Fibroblast of mammary gland (primary cell): ENCODE measurements around the gene CD109.

Source experiments
- DNase-seq: peaks from one replicate; pipeline ENCODE4 v3.0.0-alpha.2; 2010; ENCODE audit warnings: low read depth
- H3K4me3 ChIP-seq: 2 replicates; pipeline ENCODE4 v1.5.1; 2011; ENCODE audit warnings: low read depth, mild to moderate bottlenecking, low read length, moderate library complexity; ENCODE audit not compliant: control insufficient read depth
- TF ChIP-seq, protein P1 (sequence below): conservative IDR thresholded peaks from 2 replicates; pipeline ENCODE4 v1.5.1; 2011; ENCODE audit warnings: low read depth, low read length, inconsistent platforms; ENCODE audit not compliant: control insufficient read depth, insufficient read depth

CD109 gene

DNA sequence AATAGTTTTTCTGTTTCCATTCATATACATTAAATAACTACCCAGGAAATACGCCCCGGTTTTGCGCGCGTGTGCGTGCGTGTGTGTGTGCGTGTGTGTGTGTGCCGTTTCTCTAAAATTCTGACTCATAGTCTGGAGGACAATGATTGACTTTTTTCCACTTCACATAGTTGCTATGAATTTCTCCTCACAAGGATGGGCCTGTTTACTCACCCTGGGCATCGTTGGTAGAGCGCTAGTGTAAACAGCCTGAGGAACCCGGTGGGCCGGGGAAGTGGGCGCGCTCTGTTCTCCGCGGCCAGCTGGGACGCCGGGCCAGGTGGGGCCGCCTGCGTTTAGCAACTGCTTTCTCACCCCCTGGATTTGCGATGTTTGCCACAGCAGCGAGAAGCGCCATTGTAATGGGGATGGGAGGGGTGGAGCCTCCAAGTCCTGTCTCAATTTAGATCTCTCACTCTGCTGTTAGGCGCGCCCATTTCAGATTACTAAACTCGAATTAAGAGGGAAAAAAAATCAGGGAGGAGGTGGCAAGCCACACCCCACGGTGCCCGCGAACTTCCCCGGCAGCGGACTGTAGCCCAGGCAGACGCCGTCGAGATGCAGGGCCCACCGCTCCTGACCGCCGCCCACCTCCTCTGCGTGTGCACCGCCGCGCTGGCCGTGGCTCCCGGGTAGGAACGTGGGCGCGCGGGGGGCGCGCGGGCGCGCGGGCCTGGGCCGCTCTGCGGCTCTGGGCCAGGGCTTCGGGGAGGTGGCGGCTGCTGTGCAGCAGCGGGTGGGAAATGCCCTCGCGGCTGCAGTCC, at the start of gene CD109:
Gene CD109, plus strand, starts transcription at position 585 of the 803 bp plus-strand sequence. Its CDS starts 13 bp downstream, at position 598.
- peak within 1 kb of the TSS; percentile 68 for H3K4me3 ChIP-seq
- TF ChIP-seq, protein P1, sequence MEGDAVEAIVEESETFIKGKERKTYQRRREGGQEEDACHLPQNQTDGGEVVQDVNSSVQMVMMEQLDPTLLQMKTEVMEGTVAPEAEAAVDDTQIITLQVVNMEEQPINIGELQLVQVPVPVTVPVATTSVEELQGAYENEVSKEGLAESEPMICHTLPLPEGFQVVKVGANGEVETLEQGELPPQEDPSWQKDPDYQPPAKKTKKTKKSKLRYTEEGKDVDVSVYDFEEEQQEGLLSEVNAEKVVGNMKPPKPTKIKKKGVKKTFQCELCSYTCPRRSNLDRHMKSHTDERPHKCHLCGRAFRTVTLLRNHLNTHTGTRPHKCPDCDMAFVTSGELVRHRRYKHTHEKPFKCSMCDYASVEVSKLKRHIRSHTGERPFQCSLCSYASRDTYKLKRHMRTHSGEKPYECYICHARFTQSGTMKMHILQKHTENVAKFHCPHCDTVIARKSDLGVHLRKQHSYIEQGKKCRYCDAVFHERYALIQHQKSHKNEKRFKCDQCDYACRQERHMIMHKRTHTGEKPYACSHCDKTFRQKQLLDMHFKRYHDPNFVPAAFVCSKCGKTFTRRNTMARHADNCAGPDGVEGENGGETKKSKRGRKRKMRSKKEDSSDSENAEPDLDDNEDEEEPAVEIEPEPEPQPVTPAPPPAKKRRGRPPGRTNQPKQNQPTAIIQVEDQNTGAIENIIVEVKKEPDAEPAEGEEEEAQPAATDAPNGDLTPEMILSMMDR = no peak
- DNase-seq = peak; percentile 88

DNA sequence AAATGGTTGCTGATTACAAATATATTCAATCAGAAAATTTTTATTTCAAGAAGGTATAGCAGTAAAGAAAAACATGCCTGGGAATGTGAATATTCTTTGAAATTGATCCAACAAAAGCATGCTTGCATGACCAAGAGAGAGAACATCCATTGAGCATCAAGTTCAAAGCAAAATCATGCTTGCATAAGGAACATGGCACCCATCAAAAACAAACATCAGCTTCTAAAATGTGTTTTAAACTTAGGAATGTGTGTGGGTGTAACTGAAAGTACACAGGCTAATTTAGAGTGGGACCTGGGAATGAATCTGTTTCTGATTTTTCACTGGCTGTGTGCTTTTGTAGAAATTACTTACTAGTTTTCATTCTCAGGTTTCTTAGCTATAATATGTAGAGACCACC, 47.8 kb upstream of the CD109 start:
- TF ChIP-seq, protein P1 = no peak

DNA sequence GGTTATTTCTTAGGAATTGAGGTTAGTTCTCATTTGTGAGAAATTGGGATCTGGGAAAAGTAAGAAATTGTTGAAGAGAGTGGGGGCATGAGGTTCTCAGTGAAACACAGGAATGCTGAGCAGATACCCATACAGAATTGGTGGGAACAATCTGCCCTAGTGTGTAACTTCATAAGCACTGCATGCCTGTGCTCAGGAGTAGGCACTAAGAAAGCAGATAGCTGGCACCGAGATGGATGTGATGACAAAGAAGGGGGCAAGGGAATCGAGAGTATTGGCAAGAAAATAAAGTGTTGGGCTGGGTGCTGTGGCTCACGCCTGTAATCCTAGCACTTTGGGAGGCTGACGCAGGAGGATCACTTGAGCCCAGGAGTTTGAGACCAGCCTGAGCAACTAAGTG, 46.2 kb upstream of the CD109 start:
- TF ChIP-seq, protein P1 = no peak
- no peak overlapping the region for H3K4me3 ChIP-seq
- no peak for DNase-seq

More for the DNA sequence above, 47.8 kb upstream of the CD109 start:
- peak; percentile 74 for DNase-seq
- H3K4me3 ChIP-seq = no peak overlapping the region

DNA sequence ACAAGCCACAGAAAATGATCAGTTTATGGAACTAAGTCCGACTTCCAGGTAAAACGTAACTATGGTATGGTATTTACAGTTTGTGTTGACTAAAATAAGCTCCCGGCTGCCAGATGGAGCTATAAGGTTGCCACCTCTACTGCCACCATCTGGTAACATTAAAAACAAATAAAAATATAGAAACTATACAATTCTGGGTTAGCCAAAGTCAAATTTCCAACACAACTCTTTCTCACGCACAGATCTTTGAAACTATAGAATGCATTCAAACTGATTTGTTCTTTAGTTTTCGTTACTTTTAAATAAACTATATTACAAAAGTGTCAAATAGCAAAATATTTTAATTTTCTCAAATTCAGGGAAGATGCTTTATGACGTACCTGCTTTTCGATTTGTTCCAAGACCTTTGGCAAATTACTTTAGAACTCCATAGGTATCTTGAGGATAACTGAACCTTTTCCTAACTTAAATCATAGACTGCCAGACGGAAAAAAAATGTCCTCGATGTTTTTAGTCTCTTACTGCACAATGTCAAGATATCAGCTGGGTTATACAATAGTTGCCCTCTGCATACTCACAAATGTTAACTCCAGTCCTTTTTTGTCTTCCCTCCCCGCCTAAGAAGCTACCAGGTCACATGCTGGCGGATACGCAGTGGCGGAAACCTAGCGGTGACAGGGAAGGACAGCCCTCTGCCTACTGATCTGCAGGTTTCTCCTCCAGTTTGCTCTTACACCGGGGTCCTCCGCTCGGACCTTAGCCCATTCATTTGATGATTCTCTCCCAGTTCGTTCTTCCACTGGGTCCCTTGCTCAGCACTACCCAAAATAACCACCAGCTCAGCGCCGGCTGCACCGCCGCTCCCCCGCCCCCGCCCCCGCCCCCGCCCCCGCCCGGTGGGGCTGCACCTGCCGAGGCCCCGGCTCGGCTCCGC, 43.1 kb upstream of the CD109 start:
- TF ChIP-seq, protein P1 = peak; percentile 49
- peak overlapping the region; percentile 94 for H3K4me3 ChIP-seq
- peak; percentile 52 for DNase-seq

DNA sequence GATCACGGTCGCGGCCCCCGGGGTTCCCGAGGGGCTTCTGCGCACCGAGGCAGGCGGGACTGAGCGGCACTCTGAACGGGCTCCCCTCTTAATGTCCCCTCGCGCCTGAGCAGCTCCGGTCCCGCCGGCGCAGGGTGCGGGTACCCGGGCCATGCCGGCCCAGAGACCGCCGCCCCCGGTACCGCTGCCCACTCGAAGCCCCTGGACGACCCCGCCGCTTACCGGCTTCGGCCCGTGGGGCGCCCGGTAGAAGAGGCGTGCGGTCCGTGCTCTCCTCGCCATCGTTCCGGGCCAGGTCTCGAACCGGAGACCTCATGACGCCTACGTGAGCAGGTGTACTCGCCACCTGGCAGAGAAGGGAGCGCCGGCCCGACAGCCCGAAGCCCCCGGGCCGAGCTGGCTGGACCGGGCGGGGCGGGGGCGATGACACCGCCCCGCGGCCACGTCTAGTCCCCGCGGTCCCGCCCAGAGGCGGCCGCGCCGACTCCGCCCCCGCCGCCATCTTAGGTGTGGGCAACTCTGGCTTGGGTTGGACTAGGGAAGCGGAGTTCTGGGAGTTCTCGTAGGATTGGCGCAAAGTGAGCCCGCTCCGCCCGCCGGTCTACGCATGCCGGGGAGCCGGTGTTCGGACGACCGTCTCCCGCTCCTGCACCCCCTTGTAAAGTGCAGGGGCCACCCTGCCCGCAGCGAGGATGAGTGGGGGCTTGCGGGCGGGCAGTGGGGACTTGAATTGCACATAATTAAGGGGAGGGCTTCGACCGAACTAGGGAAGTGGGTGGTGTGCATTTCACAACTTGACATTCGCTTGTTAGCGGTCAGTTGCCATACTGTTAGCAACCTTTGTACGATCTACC, 42.2 kb upstream of the CD109 start, which contains the start of gene SLC17A5:
Gene SLC17A5, minus strand, starts transcription at position 422 of the 854 bp plus-strand sequence. Its CDS starts 106 bp downstream, at position 316.
- peak; percentile 90 for DNase-seq
- TF ChIP-seq, protein P1 = no peak
- peak within 1 kb of the TSS; percentile 94 for H3K4me3 ChIP-seq
